ENCODE measurements around the gene PCDHGA4.
"Not testable (repeated sequence)": the region's sequence is repeated elsewhere in the genome, so short reads cannot be mapped to it uniquely, and the experiment has no call there.

The PCDHGA4 gene

DNA sequence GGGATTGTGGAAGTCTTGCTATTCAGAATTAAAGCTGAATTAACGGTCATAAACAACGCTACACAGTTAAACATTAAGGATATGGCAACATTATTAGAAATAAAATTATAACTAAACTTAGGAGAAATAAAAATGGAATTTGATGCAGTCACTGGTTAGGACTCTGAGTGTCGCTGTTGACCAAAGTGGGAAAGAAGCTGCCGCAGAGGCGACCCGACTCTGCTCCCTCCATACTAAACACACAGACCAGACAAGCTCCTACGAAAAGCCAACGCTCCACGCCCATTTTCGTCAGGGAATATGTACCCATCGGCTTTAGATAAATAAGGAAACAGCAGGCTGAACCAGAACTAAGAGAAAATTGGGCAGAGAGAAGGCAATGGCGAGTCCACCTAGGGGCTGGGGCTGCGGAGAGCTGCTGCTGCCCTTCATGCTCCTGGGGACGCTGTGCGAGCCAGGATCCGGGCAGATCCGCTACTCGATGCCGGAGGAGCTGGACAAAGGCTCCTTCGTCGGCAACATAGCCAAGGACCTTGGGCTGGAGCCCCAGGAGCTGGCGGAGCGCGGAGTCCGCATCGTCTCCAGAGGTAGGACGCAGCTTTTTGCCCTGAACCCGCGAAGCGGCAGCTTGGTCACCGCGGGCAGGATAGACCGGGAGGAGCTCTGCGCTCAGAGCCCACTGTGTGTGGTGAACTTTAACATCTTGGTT, 9.3 kb downstream of the PCDHGA4 start, which contains the start of gene PCDHGA5:
Gene PCDHGA5, plus strand, starts transcription at position 211 of the 709 bp plus-strand sequence. Its CDS starts 169 bp downstream, at position 380.
- Mint-ChIP-seq H3K27ac (no peak within 1 kb of the TSS), H3K4me3 (no peak within 1 kb of the TSS), H3K9me3 (peaks cover 17% of the 10 kb centered on the region), H3K36me3 (no peaks in the 10 kb centered on the region), H3K4me1 (peaks cover 6% of the 10 kb centered on the region)
- no peak for DNase-seq (ENCODE audit: low spot score in 2 of 2)
- no peak for ATAC-seq

DNA sequence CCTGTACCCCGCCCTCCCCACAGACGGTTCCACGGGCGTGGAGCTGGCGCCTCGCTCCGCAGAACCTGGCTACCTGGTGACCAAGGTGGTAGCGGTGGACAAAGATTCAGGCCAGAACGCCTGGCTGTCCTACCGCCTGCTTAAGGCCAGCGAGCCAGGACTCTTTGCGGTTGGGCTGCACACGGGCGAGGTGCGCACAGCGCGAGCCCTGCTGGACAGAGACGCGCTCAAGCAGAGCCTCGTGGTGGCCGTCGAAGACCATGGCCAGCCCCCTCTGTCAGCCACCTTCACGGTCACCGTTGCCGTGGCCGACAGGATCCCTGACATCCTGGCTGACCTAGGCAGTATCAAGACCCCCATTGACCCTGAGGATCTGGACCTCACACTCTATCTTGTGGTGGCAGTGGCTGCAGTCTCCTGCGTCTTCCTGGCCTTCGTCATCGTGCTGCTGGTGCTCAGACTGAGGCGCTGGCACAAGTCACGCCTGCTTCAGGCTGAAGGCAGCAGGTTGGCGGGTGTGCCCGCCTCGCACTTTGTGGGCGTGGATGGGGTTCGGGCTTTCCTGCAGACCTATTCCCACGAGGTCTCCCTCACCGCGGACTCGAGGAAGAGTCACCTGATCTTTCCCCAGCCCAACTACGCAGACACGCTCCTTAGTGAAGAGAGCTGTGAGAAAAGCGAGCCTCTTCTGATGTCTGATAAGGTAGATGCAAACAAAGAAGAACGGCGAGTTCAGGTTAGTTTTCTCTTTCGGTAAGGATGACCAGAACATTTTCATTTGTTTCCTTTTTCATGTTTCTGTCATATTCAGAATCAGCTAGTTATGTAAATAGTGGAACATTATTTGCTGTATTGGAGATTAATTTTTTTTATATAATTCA, 11.4 kb downstream of the PCDHGA4 start:
- H3K9me3 Mint-ChIP-seq: peaks cover 17% of the 10 kb centered on the region
- H3K4me1 Mint-ChIP-seq: peaks cover 6% of the 10 kb centered on the region
- H3K4me3 Mint-ChIP-seq: no peak overlapping the region
- ATAC-seq: no peak
- no peak for DNase-seq (ENCODE audit: low spot score in 2 of 2)
- H3K27ac Mint-ChIP-seq: no peak overlapping the region
- no peaks in the 10 kb centered on the region for H3K36me3 Mint-ChIP-seq

DNA sequence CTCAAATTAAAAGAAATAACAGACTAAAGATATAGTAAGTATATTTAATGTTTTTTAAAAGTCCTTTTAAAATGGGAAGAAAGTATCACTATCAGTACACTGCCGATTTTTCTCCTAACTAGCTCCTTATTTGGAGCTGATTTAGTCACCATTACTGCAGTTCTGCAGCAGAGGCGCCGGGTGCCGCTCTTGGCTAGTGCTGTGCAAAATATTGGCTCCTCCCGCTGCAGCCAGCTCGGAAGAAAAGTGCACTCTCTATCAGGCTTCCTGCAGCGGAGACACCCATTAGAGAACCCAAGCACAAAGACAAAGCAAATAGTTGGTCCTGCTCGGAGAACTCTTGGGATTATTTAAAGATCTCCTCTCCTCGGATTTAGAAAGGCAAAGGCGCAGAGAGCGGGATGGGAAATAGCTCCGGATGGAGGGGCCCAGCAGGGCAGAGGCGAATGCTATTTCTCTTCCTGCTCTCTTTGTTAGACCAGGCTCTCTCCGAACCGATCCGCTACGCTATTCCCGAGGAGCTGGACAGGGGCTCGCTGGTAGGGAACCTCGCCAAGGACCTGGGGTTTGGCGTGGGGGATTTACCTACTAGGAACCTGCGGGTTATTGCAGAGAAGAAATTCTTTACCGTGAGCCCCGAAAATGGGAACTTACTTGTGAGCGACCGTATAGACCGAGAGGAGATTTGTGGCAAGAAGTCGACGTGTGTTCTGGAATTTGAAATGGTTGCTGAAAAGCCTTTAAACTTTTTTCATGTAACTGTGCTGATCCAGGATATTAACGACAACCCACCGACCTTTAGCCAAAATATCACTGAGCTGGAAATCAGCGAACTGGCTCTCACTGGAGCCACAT, 15.4 kb downstream of the PCDHGA4 start, which contains the start of gene PCDHGB3:
Gene PCDHGB3, plus strand, starts transcription at position 249 of the 855 bp plus-strand sequence. Its CDS starts 153 bp downstream, at position 402.
- ATAC-seq (peak; percentile 68), DNase-seq (ENCODE audit: low spot score in 2 of 2) (no peak)
- H3K4me3 Mint-ChIP-seq: peak within 1 kb of the TSS; percentile 77
- H3K4me1 Mint-ChIP-seq: peaks cover 6% of the 10 kb centered on the region
- no peak within 1 kb of the TSS for H3K27ac Mint-ChIP-seq
- H3K9me3 Mint-ChIP-seq: peaks cover 17% of the 10 kb centered on the region
- H3K36me3 Mint-ChIP-seq: no peaks in the 10 kb centered on the region

DNA sequence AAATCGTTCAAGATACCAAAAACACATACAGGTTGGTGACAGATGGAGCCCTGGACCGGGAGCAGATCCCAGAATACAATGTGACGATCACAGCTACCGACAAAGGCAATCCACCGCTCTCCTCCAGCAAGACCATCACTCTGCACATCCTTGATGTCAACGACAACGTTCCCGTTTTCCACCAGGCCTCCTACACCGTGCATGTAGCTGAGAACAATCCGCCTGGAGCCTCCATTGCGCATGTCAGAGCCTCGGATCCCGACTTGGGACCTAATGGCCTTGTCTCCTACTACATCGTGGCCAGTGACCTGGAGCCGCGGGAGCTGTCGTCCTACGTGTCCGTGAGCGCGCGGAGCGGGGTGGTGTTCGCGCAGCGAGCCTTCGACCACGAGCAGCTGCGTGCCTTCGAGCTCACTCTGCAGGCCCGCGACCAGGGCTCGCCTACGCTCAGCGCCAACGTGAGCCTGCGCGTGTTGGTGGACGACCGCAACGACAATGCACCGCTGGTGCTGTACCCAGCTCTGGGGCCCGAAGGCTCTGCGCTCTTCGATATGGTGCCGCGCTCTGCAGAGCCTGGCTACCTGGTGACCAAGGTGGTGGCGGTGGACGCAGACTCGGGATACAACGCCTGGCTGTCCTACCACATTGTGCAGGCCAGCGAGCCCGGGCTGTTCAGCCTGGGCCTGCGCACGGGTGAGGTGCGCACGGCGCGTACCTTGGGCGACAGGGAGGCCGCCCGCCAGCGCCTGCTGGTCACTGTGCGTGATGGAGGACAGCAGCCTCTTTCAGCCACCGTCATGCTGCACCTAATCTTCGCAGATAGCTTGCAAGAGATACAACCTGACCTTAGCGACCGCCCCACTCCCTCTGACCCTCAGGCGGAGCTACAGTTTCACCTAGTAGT, 17.0 kb downstream of the PCDHGA4 start:
- peaks cover 11% of the 10 kb centered on the region for H3K9me3 Mint-ChIP-seq
- no peak for DNase-seq (ENCODE audit: low spot score in 2 of 2)

DNA sequence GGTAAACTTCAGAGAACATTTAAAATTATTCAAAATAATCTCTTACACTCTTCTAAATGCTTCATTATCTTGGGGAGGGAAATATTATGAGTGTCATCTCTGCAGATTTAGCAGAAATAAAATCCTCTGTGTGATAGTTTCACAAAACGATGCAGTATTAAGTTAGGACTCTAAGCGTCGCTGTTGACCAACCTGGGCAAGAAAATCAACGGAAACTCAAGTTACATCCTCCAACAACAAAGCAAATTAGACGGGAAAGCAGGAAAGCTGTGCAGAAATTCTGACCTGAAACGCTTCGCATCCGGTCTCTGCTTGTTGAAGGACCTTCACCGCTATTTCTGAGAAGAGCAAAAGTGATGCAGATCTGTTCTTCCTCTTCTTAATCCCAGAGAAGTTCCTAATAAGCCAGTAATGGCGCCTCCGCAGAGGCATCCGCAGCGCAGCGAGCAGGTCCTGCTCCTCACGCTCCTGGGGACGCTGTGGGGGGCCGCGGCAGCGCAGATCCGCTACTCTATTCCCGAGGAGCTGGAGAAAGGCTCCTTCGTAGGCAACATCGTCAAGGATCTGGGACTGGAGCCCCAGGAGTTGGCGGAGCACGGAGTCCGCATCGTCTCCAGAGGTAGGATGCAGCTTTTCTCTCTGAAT, 19.0 kb downstream of the PCDHGA4 start, which contains the start of gene PCDHGA6:
Gene PCDHGA6, plus strand, starts transcription at position 219 of the 645 bp plus-strand sequence. Its CDS starts 193 bp downstream, at position 412.
- peaks cover 6% of the 10 kb centered on the region for H3K4me1 Mint-ChIP-seq
- peak within 1 kb of the TSS; percentile 20 for H3K4me3 Mint-ChIP-seq
- H3K36me3 Mint-ChIP-seq: no peaks in the 10 kb centered on the region
- H3K27ac Mint-ChIP-seq: no peak within 1 kb of the TSS
- H3K9me3 Mint-ChIP-seq: peaks cover 11% of the 10 kb centered on the region
- ATAC-seq (no peak), DNase-seq (ENCODE audit: low spot score in 2 of 2) (no peak)

More for the DNA sequence above, 17.0 kb downstream of the PCDHGA4 start:
- no peak for ATAC-seq
- Mint-ChIP-seq H3K36me3 (no peaks in the 10 kb centered on the region), H3K4me1 (peaks cover 6% of the 10 kb centered on the region), H3K27ac (no peak overlapping the region), H3K4me3 (no peak overlapping the region)

DNA sequence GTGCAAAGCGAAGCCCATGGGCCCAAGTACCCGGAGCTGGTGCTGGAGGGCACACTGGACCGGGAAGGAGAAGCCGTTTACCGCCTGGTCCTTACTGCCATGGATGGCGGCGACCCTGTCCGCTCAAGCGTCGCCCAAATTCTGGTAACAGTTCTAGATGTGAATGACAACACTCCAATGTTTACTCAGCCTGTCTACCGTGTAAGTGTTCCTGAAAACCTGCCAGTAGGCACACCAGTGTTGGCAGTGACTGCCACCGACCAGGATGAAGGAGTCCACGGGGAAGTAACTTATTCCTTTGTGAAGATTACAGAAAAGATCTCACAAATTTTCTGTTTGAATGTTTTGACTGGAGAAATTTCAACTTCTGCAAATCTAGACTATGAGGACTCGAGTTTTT, 19.8 kb downstream of the PCDHGA4 start:
- DNase-seq (ENCODE audit: low spot score in 2 of 2) (no peak), ATAC-seq (no peak)
- no peak overlapping the region for H3K27ac Mint-ChIP-seq
- H3K9me3 Mint-ChIP-seq: peaks cover 9% of the 10 kb centered on the region
- H3K4me1 Mint-ChIP-seq: peaks cover 6% of the 10 kb centered on the region
- H3K36me3 Mint-ChIP-seq: no peaks in the 10 kb centered on the region
- no peak overlapping the region for H3K4me3 Mint-ChIP-seq

DNA sequence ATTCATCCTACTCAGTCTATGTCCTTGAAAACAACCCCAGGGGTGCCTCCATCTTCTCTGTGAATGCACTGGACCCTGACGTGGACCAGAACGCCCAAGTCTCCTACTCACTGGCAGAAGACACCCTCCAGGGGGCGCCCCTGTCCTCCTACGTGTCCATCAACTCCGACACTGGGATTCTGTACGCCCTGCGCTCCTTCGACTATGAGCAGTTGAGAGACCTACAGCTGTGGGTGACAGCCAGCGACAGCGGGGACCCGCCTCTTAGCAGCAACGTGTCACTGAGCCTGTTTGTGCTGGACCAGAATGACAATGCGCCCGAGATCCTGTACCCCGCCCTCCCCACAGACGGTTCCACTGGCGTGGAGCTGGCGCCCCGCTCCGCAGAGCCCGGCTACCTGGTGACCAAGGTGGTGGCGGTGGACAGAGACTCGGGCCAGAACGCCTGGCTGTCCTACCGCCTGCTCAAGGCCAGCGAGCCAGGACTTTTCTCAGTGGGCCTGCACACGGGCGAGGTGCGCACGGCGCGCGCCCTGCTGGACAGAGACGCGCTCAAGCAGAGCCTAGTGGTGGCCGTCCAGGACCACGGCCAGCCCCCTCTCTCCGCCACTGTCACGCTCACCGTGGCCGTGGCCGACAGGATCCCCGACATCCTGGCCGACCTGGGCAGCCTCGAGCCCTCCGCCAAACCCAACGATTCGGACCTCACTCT, 20.8 kb downstream of the PCDHGA4 start:
- H3K9me3 Mint-ChIP-seq; DNase-seq (ENCODE audit: low spot score in 2 of 2); H3K4me3 Mint-ChIP-seq; ATAC-seq; H3K27ac Mint-ChIP-seq; H3K4me1 Mint-ChIP-seq; H3K36me3 Mint-ChIP-seq: not testable (repeated sequence)

DNA sequence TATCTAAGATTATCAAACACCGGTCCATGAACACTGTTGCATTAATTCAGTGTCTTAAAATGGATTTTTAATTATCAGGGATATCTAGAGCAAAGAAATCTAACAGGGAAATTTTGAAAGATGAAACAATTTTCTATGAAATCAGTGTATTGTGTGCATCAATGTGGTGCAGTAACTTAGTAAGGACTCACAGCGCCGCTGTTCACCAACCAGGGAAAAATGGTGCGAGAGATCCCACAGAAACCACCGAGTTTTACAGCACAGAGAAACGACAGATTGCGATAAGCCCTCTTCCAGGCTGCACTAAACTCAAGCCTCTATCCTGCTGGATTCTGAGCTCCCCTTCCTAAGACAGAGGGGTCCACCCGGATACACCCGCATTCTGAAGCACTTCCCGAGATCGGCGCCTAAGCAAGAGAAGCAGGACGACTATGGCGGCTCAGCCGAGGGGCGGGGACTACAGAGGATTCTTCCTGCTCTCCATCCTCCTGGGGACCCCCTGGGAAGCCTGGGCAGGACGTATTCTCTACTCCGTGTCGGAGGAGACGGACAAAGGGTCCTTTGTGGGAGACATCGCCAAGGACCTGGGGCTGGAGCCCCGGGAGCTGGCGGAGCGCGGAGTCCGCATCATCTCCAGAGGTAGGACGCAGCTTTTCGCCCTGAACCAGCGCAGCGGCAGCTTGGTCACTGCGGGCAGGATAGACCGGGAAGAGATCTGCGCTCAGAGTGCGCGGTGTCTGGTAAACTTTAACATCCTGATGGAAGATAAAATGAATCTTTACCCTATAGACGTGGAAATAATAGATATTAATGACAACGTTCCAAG, 27.9 kb downstream of the PCDHGA4 start, which contains the start of gene PCDHGA7:
Gene PCDHGA7, plus strand, starts transcription at position 274 of the 826 bp plus-strand sequence. Its CDS starts 158 bp downstream, at position 432.
- peaks cover 6% of the 10 kb centered on the region for H3K36me3 Mint-ChIP-seq
- peaks cover 3% of the 10 kb centered on the region for H3K9me3 Mint-ChIP-seq
- no peak within 1 kb of the TSS for H3K27ac Mint-ChIP-seq
- DNase-seq (ENCODE audit: low spot score in 2 of 2): no peak
- H3K4me1 Mint-ChIP-seq: no peaks in the 10 kb centered on the region
- peak within 1 kb of the TSS; percentile 36 for H3K4me3 Mint-ChIP-seq
- ATAC-seq: no peak

DNA sequence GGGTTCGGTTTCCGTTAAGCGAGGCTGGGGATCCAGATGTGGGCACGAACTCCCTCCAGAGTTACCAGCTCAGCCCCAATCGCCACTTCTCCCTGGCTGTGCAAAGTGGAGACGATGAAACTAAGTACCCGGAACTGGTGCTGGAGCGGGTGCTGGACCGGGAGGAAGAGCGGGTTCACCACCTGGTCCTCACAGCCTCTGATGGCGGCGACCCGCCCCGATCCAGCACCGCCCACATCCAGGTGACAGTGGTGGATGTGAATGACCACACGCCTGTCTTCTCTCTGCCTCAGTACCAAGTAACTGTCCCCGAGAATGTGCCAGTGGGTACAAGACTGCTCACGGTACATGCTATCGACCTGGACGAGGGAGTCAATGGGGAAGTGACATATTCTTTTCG, 28.5 kb downstream of the PCDHGA4 start:
- H3K27ac Mint-ChIP-seq: no peak overlapping the region
- ATAC-seq (no peak), DNase-seq (ENCODE audit: low spot score in 2 of 2) (no peak)

DNA sequence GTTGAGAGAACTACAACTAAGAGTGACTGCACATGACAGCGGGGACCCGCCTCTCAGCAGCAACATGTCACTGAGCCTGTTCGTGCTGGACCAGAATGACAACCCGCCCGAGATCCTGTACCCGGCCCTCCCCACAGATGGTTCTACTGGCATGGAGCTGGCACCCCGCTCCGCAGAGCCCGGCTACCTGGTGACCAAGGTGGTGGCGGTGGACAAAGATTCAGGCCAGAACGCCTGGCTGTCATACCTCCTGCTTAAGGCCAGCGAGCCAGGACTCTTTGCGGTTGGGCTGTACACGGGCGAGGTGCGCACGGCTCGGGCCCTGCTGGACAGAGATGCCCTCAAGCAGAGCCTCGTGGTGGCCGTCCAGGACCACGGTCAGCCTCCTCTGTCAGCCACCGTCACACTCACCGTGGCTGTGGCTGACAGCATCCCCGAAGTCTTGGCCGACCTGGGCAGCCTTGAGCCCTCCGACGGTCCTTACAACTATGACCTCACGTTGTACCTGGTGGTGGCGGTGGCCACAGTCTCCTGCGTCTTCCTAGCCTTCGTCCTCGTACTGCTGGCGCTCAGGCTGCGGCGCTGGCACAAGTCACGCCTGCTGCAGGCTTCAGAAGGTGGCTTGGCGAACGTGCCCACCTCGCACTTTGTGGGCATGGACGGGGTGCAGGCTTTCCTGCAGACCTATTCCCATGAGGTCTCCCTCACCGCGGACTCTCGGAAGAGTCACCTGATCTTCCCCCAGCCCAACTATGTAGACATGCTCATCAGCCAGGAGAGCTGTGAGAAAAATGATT, 29.8 kb downstream of the PCDHGA4 start:
- H3K4me1 Mint-ChIP-seq: no peaks in the 10 kb centered on the region
- H3K27ac Mint-ChIP-seq: no peak overlapping the region
- no peak for DNase-seq (ENCODE audit: low spot score in 2 of 2)
- H3K9me3 Mint-ChIP-seq: peaks cover 8% of the 10 kb centered on the region
- H3K36me3 Mint-ChIP-seq: peaks cover 6% of the 10 kb centered on the region
- no peak for ATAC-seq
- H3K4me3 Mint-ChIP-seq: no peak overlapping the region

More for the DNA sequence above, 28.5 kb downstream of the PCDHGA4 start:
- Mint-ChIP-seq H3K4me1 (no peaks in the 10 kb centered on the region), H3K4me3 (no peak overlapping the region), H3K36me3 (peaks cover 6% of the 10 kb centered on the region), H3K9me3 (peaks cover 3% of the 10 kb centered on the region)

DNA sequence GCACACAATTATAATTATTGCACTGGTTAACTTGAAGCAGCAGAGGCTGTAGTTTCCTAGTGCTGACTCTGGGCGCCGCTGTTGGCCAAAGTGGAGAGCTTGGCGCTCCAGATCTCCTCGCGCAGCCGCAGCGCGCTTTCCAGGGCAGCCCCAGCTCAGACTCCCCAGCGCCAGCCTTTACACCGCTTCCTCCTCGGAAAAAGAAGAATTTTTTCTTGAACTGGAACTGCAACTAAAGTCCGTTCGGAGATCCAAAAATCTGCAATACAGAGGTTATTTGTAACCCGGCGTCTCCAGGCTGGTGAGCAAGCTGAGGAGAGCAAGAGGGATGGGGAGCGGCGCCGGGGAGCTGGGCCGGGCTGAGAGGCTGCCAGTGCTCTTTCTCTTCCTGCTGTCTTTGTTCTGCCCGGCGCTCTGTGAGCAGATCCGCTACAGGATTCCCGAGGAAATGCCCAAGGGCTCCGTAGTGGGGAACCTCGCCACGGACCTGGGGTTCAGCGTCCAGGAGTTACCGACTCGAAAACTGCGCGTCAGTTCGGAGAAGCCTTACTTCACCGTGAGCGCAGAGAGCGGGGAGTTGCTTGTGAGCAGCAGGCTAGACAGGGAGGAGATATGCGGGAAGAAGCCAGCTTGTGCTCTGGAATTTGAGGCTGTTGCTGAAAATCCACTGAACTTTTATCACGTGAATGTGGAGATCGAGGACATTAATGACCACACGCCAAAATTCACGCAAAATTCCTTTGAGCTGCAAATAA, 32.9 kb downstream of the PCDHGA4 start, which contains the start of gene PCDHGB4:
Gene PCDHGB4, plus strand, starts transcription at position 142 of the 755 bp plus-strand sequence. Its CDS starts 187 bp downstream, at position 329.
- H3K4me1 Mint-ChIP-seq; H3K27ac Mint-ChIP-seq; H3K4me3 Mint-ChIP-seq; DNase-seq (ENCODE audit: low spot score in 2 of 2); H3K36me3 Mint-ChIP-seq: not testable (repeated sequence)
- peak; percentile 53 for ATAC-seq
- H3K9me3 Mint-ChIP-seq: peaks cover 16% of the 10 kb centered on the region

Data from stimulated activated effector memory CD8-positive, alpha-beta T cell treated with anti-CD3 and anti-CD28 coated beads, Interleukin-12 subunit alpha, Interleukin-12 subunit beta, amount 100 ng/mL, for 72 hours (primary cell).